ENCODE data around the gene TBC1D14. TPM values are rescaled to one million over a fixed set of nuclear protein-coding genes. Genes with fewer than 3 reads are reported as not detected.

Gene TBC1D14
- total RNA-seq, 4 donors from 2014 or later = 39.8 to 47.0 (median 46.0) TPM

DNA sequence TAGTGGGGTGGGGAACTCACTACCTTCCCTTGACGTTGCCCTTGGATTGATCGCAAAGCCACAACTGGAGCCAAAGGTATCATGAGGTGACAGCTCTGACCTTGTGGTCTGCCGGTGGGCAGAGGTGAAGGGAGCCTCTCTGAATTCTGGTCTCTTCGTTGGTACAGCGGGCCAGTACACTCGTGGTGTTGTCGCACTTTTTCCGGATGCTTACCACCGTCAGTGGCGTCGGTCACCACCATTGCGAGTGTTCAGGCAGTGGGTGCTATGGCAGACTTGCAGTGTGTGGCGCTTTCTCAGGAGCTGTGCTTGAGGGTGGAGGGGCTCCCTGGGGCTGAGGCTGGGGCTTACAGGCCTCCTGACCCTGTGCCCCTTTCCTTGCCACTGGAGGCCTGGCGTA, 163.4 kb downstream of the TBC1D14 start:
- no peak overlapping the region for H3K27ac ChIP-seq
- no peaks in the 10 kb centered on the region for H3K9me3 ChIP-seq
- H3K27me3 ChIP-seq = no peaks in the 10 kb centered on the region
- H3K4me1 ChIP-seq = peaks cover 5 to 6% of the 10 kb centered on the region in 2 donors
- DNase-seq = no peak
- TF ChIP-seq, protein P1, sequence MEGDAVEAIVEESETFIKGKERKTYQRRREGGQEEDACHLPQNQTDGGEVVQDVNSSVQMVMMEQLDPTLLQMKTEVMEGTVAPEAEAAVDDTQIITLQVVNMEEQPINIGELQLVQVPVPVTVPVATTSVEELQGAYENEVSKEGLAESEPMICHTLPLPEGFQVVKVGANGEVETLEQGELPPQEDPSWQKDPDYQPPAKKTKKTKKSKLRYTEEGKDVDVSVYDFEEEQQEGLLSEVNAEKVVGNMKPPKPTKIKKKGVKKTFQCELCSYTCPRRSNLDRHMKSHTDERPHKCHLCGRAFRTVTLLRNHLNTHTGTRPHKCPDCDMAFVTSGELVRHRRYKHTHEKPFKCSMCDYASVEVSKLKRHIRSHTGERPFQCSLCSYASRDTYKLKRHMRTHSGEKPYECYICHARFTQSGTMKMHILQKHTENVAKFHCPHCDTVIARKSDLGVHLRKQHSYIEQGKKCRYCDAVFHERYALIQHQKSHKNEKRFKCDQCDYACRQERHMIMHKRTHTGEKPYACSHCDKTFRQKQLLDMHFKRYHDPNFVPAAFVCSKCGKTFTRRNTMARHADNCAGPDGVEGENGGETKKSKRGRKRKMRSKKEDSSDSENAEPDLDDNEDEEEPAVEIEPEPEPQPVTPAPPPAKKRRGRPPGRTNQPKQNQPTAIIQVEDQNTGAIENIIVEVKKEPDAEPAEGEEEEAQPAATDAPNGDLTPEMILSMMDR (IDR thresholded peaks at IDR 0.05) = no peak
- no peak for TF ChIP-seq POLR2A (IDR thresholded peaks at IDR 0.05)
- no peaks in the 10 kb centered on the region for H3K36me3 ChIP-seq
- WGBS, 2 donors = 92 to 93% methylated on average over 12 to 14 of the region's 14 CpGs
- intact Hi-C loops (cut with DNase I) = loop anchor here (5.0 to 10.0 kb wide), 2 partner anchors 41 to 168 kb away; partner anchors contain the start of gene TBC1D14
- H3K4me3 ChIP-seq (replicated peaks in 1 of 3) = no peak overlapping the region

DNA sequence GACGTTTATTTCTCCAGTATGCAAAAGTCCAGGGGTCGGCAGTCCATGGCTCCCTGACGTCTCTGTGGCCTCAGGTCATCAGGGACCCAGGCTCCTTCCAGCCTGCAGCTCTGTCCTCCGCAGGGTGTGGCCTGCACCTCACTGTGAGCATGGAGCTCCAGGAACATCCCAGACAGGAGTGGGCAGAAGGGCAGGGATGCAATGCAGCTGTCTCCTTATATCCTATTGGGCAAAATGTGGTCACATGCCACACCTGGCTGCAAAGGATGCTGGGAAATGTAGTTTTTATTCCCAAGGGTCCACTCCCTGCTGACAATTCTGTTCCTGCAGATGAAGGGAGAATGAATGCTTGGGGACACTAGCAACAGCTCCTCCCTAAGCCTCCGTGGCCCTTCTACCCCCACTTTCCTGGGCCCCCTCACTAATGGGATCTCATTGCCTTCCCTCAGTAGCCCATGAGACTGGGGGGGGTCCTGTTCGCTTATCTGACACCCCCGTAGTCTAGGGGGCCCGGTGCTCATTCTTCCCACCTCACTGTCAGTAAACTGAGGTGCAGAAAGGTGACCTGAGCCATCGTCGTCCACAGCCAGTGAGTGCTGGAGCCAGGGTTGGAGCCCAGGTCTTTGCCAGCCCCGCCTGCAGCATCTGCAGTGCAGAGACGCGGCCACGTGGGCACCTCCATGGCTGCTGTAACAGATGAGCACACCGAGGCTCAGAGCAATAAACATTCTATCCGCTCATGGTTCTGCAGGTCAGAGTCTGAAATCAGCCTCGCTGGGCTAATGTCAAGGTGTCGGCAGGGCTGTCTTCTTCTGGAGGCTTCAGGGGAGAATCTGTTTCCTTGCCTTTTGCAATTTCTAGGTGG, 164.1 kb downstream of the TBC1D14 start:
- Histone ChIP-seq H3K27me3 (no peaks in the 10 kb centered on the region), H3K4me3 (replicated peaks in 1 of 3) (no peak overlapping the region), H3K27ac (no peak overlapping the region), H3K36me3 (no peaks in the 10 kb centered on the region), H3K4me1 (peaks cover 4% of the 10 kb centered on the region in 2 donors), H3K9me3 (no peaks in the 10 kb centered on the region)
- TF ChIP-seq POLR2A (IDR thresholded peaks at IDR 0.05) = no peak
- TF ChIP-seq, protein P1 (IDR thresholded peaks at IDR 0.05) = no peak
- intact Hi-C loops (cut with DNase I) = loop anchor here (5.0 to 10.0 kb wide), 2 partner anchors 41 to 169 kb away; partner anchors contain the start of gene TBC1D14
- 77 to 79% methylated on average over 10 to 18 of the region's 18 CpGs for WGBS, 2 donors
- peak; percentile 17 to 30 for DNase-seq

DNA sequence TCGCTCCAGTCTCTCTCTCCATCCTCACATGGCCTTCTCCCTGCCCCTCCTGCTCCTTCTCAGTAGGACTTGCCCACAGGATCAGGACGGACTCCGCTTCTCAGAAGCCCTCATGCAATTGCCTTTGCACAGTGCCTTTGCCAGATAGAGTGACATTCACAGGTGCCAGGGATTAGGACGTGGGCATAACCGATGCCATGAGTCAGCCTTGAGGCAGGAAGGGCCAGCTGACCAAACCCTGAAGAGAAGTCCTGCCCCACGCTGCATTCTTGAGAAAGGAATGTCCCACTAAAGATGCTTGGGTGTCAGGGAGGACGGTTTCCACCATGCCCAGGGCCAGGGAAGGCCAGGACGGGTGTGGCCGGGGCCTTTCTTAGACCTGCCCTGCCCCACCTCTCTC, 164.8 kb downstream of the TBC1D14 start:
- no peaks in the 10 kb centered on the region for H3K4me1 ChIP-seq
- no peak for TF ChIP-seq POLR2A (IDR thresholded peaks at IDR 0.05)
- TF ChIP-seq, protein P1 (IDR thresholded peaks at IDR 0.05) = no peak
- no peaks in the 10 kb centered on the region for H3K36me3 ChIP-seq
- no peak overlapping the region for H3K27ac ChIP-seq
- intact Hi-C loops (cut with DNase I) = loop anchor here (5.0 to 10.0 kb wide), 2 partner anchors 42 to 170 kb away; partner anchors contain the start of gene TBC1D14
- DNase-seq = no peak
- no peaks in the 10 kb centered on the region for H3K9me3 ChIP-seq
- no peak overlapping the region for H3K4me3 ChIP-seq (replicated peaks in 1 of 3)
- WGBS, 2 donors = 87 to 95% methylated on average over 6 to 9 of the region's 9 CpGs
- H3K27me3 ChIP-seq = no peaks in the 10 kb centered on the region

DNA sequence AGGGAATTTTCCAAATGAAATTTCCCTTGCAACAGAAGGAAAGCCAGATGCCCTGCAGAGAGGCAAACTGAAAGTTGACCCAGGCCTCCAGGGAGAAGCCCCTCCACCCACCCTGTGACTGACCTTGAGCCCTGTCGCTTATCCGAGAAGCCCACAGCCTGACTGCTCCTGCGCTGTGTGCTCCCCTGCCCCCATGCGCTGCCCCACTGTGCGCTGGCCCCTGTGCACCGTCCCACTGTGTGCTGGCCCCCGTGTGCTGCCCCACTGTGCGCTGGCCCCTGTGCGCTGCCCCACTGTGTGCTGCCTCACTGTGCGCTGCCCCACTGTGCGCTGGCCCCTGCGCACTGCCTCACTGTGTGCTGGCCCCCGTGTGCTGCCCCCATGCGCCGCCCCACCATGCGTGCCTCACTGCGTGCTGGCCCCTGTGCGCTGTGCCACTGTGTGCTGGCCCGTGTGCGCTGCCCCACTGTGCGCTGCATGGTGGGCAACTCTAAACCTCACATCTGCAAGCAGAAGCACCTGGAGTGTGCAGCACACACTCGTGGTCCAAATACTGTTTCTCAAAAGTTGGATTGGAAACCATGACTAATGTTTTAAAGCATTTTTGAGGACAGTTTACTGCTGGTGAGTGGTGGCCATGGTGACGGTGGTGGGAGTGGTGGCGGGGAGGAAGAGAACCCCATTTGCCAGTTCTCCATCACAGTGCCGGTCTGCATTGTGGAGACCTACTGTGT, 166.5 kb downstream of the TBC1D14 start:
- no peaks in the 10 kb centered on the region for H3K9me3 ChIP-seq
- DNase-seq = no peak
- intact Hi-C loops (cut with DNase I) = loop anchor here (10.0 kb wide), 1 partner anchor 171 kb away; the partner anchor contains the start of gene TBC1D14

More for the DNA sequence above, 166.5 kb downstream of the TBC1D14 start:
- 82 to 88% methylated on average over 20 to 23 of the region's 25 CpGs for WGBS, 2 donors
- Histone ChIP-seq H3K4me1 (no peaks in the 10 kb centered on the region), H3K27ac (no peak overlapping the region), H3K27me3 (no peaks in the 10 kb centered on the region), H3K36me3 (no peaks in the 10 kb centered on the region), H3K4me3 (replicated peaks in 1 of 3) (no peak overlapping the region)
- TF ChIP-seq POLR2A (IDR thresholded peaks at IDR 0.05) = no peak
- TF ChIP-seq, protein P1 (IDR thresholded peaks at IDR 0.05) = no peak
